Measurements from ENCODE around the gene TRIM38.
"Not testable (repeated sequence)": the region's sequence is repeated elsewhere in the genome, so short reads cannot be mapped to it uniquely, and the experiment has no call there.

The TRIM38 gene

DNA sequence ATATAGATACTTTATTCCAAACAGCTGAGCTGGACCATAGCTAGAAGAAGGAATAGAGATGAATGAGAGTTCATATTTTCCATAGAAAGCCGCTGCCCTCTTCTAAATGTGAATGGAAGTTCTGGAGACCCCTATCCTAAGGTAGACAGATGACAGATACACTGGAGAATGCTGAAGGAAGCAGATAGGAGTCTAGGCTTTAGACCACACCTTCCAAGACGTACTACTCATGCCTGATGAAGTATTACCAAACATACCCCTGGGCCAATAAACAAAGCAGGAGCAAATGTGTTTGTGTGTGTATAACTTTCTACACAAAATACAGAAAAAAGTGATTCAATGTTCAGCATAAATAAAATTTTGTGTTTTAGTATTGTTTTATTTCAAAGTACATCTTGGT is 23.0 kb upstream of the TRIM38 start:
- no peak for DNase-seq (ENCODE audit: low read depth in 4 of 4, low spot score in 1 of 4)

DNA sequence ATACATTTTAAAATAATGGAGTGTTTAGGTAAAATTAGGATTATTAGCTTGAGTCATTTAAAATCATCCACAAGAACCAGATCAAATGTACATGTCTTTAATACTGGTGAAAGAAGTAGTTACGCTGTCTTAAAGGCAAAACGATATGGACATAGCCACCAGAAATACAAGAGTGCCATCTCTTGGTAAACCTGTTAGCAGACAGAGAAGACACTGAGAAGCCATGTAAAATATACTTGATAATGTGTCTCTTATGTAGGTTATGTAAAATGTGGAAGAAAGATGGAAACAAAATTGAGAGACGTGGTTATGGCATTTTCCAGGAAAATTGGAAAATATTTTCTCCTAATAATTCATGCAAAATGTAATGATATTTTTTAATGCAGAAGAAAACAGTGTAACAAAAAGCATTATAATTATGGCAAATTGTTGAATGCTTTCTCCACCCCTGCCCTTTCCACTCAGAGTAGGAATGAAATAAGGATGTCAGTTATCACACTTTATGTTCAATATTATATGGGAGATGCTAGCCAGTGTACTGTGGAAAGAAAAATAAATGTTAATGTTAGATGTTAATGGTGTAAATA is 19.9 kb upstream of the TRIM38 start:
- no peak for DNase-seq (ENCODE audit: low read depth in 4 of 4, low spot score in 1 of 4)

GRCh38 chr6:25943887-25944286 is 18.7 kb upstream of the TRIM38 start:
- DNase-seq (ENCODE audit: low read depth in 4 of 4, low spot score in 1 of 4), result no peak

DNA sequence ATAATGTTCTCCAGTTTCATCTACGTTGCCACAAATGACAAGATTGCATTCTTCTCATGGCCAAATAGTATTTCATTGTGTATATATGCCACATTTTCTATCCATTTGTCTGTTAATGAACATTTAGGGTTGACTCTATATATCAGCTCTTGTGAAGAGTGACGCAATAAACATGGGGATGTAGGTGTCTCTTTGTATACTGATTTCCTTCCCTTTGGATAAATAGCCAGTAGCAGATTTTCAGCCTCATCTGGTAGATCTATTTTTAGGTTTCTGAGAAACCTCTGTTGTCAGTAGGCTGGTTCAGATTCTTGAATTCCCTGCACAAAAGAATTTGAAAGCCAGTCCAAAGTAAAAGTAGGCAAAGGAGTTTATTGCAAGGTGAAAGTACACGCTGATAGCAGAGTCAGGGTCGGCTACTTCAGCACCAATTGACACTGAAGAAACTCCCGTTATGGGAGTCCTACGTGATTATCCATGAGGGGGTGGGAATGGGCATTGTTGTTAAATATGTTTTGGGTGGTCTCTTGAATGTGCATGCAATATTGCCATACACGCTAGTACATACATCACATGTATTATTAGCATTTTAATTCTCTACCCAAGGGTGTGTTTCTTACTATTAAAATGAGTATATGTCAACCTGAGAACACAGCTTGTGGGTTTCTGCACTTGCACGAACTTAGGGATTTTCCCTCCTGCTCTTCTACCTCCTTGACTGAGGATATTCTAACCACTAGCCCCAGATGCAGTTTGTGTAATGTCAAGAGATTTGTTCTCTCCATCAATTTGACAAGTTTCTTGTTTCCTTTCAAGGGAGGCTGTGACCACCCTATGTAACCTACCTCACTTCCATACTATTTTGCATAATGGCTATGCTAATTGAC is 17.7 kb upstream of the TRIM38 start:
- DNase-seq (ENCODE audit: low read depth in 4 of 4, low spot score in 1 of 4), result no peak

- DNase-seq (ENCODE audit: low read depth in 4 of 4, low spot score in 1 of 4), result not testable (repeated sequence)
Observed at GRCh38 chr6:25945738-25946137, 16.9 kb upstream of the TRIM38 start.

DNA sequence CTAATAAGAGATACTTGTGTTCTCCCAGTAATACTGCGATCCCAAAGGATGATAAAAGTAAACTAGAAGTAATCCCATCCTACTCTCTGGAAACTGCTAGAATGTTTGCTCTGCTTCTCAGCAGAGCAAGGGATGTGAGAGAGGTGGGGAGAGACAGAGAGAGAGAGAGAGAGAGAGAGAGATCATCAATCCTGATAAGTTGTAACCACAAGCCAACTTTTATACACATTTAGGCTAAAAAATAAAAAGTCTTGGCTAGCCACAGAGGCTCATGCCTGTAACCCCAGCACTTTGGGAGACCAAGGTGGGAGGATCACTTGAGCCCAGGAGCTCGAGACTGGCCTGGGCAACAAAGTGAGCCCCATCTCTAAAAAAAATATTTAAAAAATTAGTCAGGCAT is 16.0 kb upstream of the TRIM38 start:
- DNase-seq (ENCODE audit: low read depth in 4 of 4, low spot score in 1 of 4), result no peak

DNA sequence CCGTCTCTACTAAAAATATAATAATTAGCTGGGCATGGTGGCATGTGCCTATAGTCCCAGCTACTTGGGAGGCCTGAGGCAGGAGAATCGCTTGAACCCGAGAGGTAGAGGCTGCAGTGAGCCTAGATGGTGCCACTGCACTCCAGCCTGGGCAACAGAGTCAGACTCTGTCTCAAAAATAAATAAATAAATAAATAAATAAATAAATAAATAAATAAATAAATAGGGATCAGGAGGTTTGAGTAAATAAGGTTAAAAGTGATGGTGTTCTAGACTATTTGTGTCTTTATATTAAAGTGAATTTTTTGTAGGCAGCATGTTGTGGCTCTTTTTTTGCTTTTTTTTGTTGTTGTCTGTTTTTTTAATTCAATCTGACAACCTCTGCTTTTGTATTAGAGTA is 15.1 kb upstream of the TRIM38 start:
- not testable (repeated sequence) for DNase-seq (ENCODE audit: low read depth in 4 of 4, low spot score in 1 of 4)

DNA sequence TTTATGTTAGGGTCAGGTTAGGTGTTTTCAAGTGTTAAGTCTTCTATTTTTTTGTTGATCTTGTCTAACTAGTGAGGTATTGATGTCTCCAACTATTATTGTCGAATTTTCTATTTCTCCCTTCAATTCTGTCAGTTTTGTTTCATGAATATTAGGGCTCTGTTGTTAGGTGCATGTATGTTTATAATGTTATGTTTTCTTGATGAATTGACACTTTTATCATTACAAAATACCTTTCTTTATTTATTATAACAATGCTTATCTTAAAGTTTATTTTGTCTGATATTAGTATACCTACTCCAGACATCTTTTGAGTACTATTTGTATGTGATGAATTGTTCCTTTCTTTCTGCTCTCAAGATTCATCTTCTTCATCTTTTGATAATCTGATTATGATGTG is 12.9 kb upstream of the TRIM38 start:
- DNase-seq (ENCODE audit: low read depth in 4 of 4, low spot score in 1 of 4), result no peak

GRCh38 chr6:25950297-25950696 is 12.3 kb upstream of the TRIM38 start:
- no peak for DNase-seq (ENCODE audit: low read depth in 4 of 4, low spot score in 1 of 4)

- DNase-seq (ENCODE audit: low read depth in 4 of 4, low spot score in 1 of 4), result no peak
Observed at GRCh38 chr6:25951296-25952032, 11.1 kb upstream of the TRIM38 start.

DNA sequence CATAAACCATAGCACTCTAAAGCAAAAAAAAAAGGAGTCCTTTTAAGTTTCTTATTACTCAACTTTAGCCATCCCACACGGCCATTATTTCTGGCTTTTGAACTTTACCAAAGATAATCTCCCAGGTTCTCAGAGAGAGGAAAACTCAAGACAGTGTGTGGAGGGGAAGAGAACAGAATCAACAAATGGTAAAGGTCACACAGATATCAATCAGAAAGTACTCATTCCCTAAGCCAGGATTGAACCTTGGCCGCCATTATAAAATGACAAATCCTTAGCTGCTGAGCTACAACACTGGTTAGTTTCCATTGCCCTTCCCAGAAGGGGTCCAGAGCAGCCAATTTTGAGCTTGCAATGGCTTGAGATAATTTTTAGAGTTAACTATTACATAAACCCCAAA is 10.1 kb upstream of the TRIM38 start:
- no peak for DNase-seq (ENCODE audit: low read depth in 4 of 4, low spot score in 1 of 4)

DNA sequence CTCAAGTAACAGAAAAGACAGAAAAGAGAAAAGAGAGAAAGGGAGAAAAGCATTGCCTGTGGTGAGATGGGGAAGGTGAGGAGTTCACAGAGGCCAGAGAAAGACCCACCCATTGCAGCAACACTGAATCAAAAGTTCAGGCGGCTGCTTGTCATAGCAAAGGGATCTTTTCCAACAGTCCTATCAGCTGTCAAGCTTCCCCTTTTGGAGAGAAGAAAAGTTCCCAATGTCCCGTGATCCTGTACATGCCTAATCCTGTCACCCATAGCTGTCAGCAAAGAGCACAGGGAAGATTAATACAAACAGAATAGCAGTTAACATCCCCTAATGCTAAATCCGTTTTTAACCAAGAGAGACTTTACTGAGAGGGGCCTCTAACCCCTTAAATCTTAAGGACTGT is 8.9 kb upstream of the TRIM38 start:
- DNase-seq (ENCODE audit: low read depth in 4 of 4, low spot score in 1 of 4), result no peak

DNA sequence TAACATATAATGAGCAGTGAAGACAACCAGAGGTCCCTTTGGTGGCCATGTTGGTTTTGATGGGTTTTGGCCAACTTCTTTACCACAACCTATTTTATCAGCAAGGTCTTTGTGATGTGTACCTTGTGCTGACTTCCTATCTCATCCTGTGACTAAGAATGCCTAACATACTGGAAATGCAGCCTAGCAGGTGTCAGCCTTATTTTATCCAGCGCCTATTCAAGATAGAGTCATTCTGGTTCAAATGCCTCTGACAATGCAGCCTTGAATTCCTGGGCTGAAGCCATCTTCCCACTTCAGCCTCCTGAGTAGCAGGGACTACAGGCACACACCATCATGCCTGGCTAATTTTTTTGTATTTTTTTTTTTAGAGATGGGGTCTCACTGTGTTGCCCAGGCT is 7.8 kb upstream of the TRIM38 start:
- no peak for DNase-seq (ENCODE audit: low read depth in 4 of 4, low spot score in 1 of 4)

DNA sequence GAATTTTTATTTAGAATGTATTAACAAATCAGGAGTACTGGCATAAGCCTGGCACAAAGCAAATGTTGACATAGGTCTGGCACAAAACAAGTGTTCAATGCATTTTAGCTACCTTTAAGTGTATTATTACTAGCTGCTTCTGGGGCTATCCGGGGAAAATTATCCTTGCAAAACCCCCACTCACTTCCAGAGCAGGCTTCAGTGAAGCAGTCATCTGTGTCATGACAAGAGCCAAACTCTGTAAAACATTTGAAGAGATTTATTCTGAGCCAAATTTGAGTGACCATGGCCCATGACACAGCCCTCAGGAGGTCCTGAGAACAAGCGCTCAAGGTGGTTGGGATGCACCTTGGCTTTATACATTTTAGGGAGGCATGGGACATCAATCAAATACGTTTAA is 6.4 kb upstream of the TRIM38 start:
- no peak for DNase-seq (ENCODE audit: low read depth in 4 of 4, low spot score in 1 of 4)

- no peak for DNase-seq (ENCODE audit: low read depth in 4 of 4, low spot score in 1 of 4)
Observed at GRCh38 chr6:25958700-25959162, 3.9 kb upstream of the TRIM38 start.

- no peak for DNase-seq (ENCODE audit: low read depth in 4 of 4, low spot score in 1 of 4)
Observed at GRCh38 chr6:25959890-25960536, 2.6 kb upstream of the TRIM38 start.

DNA sequence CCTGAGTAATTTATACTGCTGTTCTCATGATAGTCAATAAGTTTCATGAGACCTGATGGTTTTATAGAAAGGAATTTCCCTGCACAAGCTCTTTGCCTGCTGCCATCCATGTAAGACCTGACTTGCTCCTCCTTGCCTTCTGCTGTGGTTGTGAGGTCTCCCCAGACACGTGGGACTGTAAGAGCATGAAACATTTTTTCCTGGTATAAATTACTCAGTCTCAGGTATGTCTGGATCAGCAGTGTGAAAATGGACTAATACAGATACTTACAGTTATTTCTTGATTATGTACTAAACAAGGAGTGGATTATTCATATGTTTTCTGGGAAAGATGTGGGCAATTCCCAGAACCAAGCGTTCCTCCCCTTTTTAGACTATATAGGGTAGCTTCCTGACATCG is 1.9 kb upstream of the TRIM38 start:
- DNase-seq (ENCODE audit: low read depth in 4 of 4, low spot score in 1 of 4), result peak in 3 of 4 experiments; percentile 25 to 45 (median 41)

GRCh38 chr6:25961619-25962148 is 918 bp upstream of the TRIM38 start:
- no peak for DNase-seq (ENCODE audit: low read depth in 4 of 4, low spot score in 1 of 4)

- no peak for DNase-seq (ENCODE audit: low read depth in 4 of 4, low spot score in 1 of 4)
Observed at GRCh38 chr6:25963426-25964123, 973 bp downstream of the TRIM38 start.

DNA sequence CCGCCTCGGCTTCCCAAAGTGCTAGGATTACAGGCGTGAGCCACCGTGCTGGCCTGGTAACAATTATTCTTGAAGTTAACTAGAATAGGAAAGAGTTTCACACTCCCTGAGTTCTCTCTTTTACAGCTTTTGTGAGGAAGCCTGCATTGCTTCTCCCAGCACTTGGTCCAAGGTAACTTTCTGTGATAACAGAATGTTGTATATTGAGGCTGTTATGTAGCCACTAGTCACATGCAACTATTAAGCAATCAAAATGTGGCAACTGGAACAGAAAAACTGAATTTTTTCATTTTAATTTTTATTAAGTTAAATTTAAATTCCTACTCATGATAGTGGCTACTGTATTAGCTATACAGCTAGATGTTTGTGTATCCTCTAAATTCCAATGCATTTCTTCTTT is 2.5 kb downstream of the TRIM38 start:
- no peak for DNase-seq (ENCODE audit: low read depth in 4 of 4, low spot score in 1 of 4)

GRCh38 chr6:25966711-25967110 is 4.1 kb downstream of the TRIM38 start:
- no peak for DNase-seq (ENCODE audit: low read depth in 4 of 4, low spot score in 1 of 4)
